OCI-LY1 (cell line): ENCODE results near the gene PODNL1.

ENCODE experiments used
- CTCF ChIP-seq: fragments of 200-600 bp; sonication (generic), shearing (Covaris generic); IDR thresholded peaks from 2 replicates; pipeline ENCODE4 v1.5.1; 2017; ENCODE audit warnings: mild to moderate bottlenecking, antibody characterized with exemption, low read length, moderate library complexity, mixed read lengths
- EZH2 ChIP-seq: fragments of 200-600 bp; sonication (generic), shearing (Covaris generic); IDR thresholded peaks from 2 replicates; pipeline ENCODE4 v1.8.0; 2017; ENCODE audit warnings: borderline replicate concordance, mixed run types, mild to moderate bottlenecking, antibody characterized with exemption, low read length, moderate library complexity, mixed read lengths

- TF ChIP-seq CTCF (no peak), EZH2 (no peak)
Observed at GRCh38 chr19:13929340-13929739, 8.9 kb downstream of the PODNL1 start.
